HepG2 (cell line): ENCODE data around the gene RABGGTA. TPM values are rescaled to one million over a fixed set of nuclear protein-coding genes. Genes with fewer than 3 reads are reported as not detected.

Source experiments
- AHDC1 ChIP-seq: sonication (generic); formaldehyde crosslinking; IDR thresholded peaks from 2 replicates; pipeline ENCODE4 v1.5.1; 2020; ENCODE audit warnings: mild to moderate bottlenecking, missing genetic modification reagents, borderline replicate concordance
- RNF2 ChIP-seq: fragments of 450-650 bp; conservative IDR thresholded peaks from 2 replicates; pipeline ENCODE4 v1.6.1; 2016; ENCODE audit warnings: low read depth
- THRA ChIP-seq: sonication (generic); formaldehyde crosslinking; IDR thresholded peaks from 2 replicates; pipeline ENCODE4 v1.4.0; 2020; ENCODE audit warnings: missing genetic modification reagents, borderline replicate concordance
- ZBTB8A ChIP-seq: sonication (generic); formaldehyde crosslinking; IDR thresholded peaks from 2 replicates; pipeline ENCODE4 v1.4.0; 2020; ENCODE audit warnings: mild to moderate bottlenecking, low read depth, missing genetic modification reagents, borderline replicate concordance
- ZNF7 ChIP-seq: IDR thresholded peaks from 2 replicates; pipeline ENCODE4 v1.6.1; 2016; ENCODE audit warnings: missing biosample characterization, missing genetic modification reagents
- polyA plus RNA-seq, 8 experiments: library from polyadenylated mRNA; depleted of rRNA in 3 of 8; stranded (reverse) in 7 of 8; unstranded in 1 of 8; fragments of >200 nt; fragmentation: Illumina TruSeq in 4 of 8; extraction: Trizol in 4 of 8; gene quantifications; 2 replicates each; pipeline versions ENCODE4 v1.2.1 to v1.2.3, GENCODE V29; 2011 to 2016; ENCODE audit warnings: low read depth in 4 of 8, missing spikeins in 1 of 8, mixed read lengths in 1 of 8; ENCODE audit not compliant: insufficient read depth in 1 of 8
- total RNA-seq, 5 experiments: library from RNA; depleted of rRNA; stranded (reverse); fragments of >200 nt; fragmentation: Illumina TruSeq; extraction: Trizol; gene quantifications; 2 replicates each; pipeline ENCODE4 v1.2.3, GENCODE V29; 2016; ENCODE audit warnings: low read depth in 1 of 5

Gene RABGGTA
- total and polyA plus RNA-seq, 2 of the 13 experiments (the other 11 are each of a cell fraction or from before 2014, with no cell fraction given) = 57.9 to 90.8 TPM

GRCh38 chr14:24234095-24235005, 37.0 kb downstream of the RABGGTA start (continued):
- no peak for TF ChIP-seq AHDC1 (CRISPR knock-in tag)
- TF ChIP-seq THRA = no peak
- TF ChIP-seq RNF2 = no peak
- no peak for TF ChIP-seq ZBTB8A (CRISPR knock-in tag)
- TF ChIP-seq ZNF7 (CRISPR knock-in tag) = no peak
- TF ChIP-seq, all 625 proteins: peak for 20
